ENCODE measurements around the gene DQX1.

DQX1 gene

DNA sequence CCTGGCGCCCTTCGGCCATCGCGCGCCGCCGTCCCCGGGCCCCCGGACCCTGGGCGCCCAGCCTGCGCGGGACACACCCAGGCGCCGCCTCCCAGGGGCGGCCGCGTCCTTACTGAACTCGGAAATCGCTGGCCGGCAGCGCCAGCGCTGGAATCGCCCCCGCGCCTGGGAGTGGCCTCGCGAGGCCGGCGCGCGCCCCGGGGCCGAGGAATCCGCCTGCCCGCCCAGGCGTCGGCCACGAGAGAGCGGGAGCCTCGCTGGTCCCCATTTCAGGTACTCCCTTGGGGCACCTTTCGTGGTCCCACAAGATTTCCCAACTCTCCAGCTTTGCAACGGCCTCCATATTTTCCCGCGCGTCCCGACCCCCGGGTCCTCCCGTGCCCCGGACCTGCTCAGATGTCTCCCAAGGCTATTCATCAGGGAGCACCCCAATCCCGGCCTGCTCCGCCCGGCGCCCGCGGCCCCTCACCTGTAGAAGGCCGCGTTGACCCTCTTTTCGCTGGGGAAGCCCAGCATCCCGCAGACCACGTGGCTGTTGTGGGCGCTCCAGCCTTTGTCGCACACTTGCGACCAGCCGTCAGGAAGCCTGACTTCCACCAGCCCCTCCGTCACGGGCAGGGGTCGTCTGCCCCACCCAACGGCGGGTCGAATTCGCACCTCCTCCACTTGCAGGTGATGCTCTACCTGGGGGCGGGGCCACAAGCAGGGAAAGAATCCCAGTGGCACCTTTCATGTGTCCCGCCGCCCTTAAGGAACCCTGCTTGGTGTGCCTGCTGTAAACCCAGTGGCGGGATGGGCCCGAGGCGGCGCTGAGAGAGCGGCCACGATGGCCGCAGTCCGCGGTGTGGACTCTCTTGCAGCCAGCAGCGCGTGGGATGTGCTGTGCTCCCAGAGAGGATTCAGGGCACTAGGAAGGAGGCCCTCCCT lies 23.1 kb upstream of the DQX1 start:
- Mint-ChIP-seq H3K4me1 (ENCODE audit: low read depth) (peaks cover 17% of the 10 kb centered on the region), H3K9me3 (no peaks in the 10 kb centered on the region), H3K4me3 (peak overlapping the region; percentile 54), H3K27ac (no peak overlapping the region), H3K36me3 (ENCODE audit: low read depth) (no peaks in the 10 kb centered on the region), H3K27me3 (ENCODE audit: low read depth) (peaks cover 46% of the 10 kb centered on the region)

DNA sequence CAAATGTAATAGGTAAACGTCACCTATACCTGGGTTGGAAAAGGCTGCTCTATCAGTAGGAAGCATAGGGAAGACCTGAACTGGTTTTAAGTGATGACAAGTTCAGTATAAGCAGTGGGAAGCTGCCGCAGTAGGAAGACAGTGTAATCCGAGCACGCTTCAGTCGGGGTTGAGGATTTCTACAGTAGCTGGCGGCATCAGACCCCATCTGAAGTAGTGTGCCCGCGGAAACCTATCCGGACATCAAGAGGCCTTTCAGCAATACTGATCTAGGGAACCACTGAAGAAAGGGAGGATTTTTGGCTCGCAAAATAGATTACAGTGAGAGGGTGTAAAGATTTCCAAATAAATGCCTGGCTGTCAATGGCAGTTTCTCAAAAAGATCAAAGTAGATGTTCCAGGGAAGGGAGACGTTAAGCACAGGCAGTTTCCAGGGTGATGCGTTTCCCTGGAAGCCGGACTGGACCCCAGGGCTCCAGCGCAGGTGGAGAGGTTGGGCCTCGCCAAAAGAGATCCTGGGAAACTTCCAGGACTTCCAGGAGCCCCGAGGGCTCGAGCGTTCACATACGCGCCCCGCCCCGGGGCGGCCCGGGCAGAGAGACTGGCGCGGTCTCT lies 22.4 kb upstream of the DQX1 start:
- Mint-ChIP-seq H3K4me1 (ENCODE audit: low read depth) (peaks cover 15% of the 10 kb centered on the region), H3K36me3 (ENCODE audit: low read depth) (no peaks in the 10 kb centered on the region), H3K9me3 (no peaks in the 10 kb centered on the region), H3K4me3 (peak overlapping the region; percentile 78), H3K27ac (peak overlapping the region; percentile 4), H3K27me3 (ENCODE audit: low read depth) (peaks cover 46% of the 10 kb centered on the region)

DNA sequence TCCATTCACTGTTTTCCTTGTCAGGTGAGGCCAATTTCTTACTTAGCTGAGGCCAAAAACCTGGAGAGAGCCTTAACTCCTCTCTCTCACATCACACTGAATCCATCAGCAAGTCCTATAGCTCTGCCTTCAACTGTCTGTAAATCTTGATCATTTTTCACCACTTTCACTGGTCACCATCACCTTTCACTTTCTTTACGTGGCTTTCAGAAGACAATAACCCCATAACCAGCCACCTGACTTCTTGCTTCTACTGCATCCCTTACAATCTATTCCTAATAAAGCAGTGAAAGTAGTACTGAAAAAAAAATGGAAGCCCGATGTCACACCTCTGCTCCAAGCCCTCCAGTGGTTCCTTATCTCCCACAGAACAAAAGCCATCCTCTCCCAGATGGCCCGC lies 20.0 kb upstream of the DQX1 start:
- H3K4me3 Mint-ChIP-seq: no peak overlapping the region
- H3K27ac Mint-ChIP-seq: no peak overlapping the region
- H3K27me3 Mint-ChIP-seq (ENCODE audit: low read depth): peaks cover 51% of the 10 kb centered on the region
- peaks cover 12% of the 10 kb centered on the region for H3K4me1 Mint-ChIP-seq (ENCODE audit: low read depth)
- H3K36me3 Mint-ChIP-seq (ENCODE audit: low read depth): peaks cover 1% of the 10 kb centered on the region
- no peaks in the 10 kb centered on the region for H3K9me3 Mint-ChIP-seq

GRCh38 chr2:74544634-74545033 lies 18.6 kb upstream of the DQX1 start:
- H3K9me3 Mint-ChIP-seq: no peaks in the 10 kb centered on the region

GRCh38 chr2:74542978-74543377 lies 16.9 kb upstream of the DQX1 start:
- H3K4me1 Mint-ChIP-seq (ENCODE audit: low read depth): peaks cover 15% of the 10 kb centered on the region
- H3K27me3 Mint-ChIP-seq (ENCODE audit: low read depth): peaks cover 38% of the 10 kb centered on the region
- no peaks in the 10 kb centered on the region for H3K9me3 Mint-ChIP-seq
- peaks cover 1% of the 10 kb centered on the region for H3K36me3 Mint-ChIP-seq (ENCODE audit: low read depth)
- no peak overlapping the region for H3K4me3 Mint-ChIP-seq
- H3K27ac Mint-ChIP-seq: no peak overlapping the region

More at GRCh38 chr2:74544634-74545033, 18.6 kb upstream of the DQX1 start:
- peaks cover 1% of the 10 kb centered on the region for H3K36me3 Mint-ChIP-seq (ENCODE audit: low read depth)
- H3K4me3 Mint-ChIP-seq: no peak overlapping the region
- H3K27ac Mint-ChIP-seq: no peak overlapping the region
- peaks cover 12% of the 10 kb centered on the region for H3K4me1 Mint-ChIP-seq (ENCODE audit: low read depth)
- peaks cover 42% of the 10 kb centered on the region for H3K27me3 Mint-ChIP-seq (ENCODE audit: low read depth)

- no peak overlapping the region for H3K4me3 Mint-ChIP-seq
- peaks cover 12% of the 10 kb centered on the region for H3K4me1 Mint-ChIP-seq (ENCODE audit: low read depth)
- H3K27ac Mint-ChIP-seq: no peak overlapping the region
- H3K9me3 Mint-ChIP-seq: no peaks in the 10 kb centered on the region
- H3K36me3 Mint-ChIP-seq (ENCODE audit: low read depth): peaks cover 1% of the 10 kb centered on the region
- peaks cover 18% of the 10 kb centered on the region for H3K27me3 Mint-ChIP-seq (ENCODE audit: low read depth)
Measured at GRCh38 chr2:74540291-74540690, 14.3 kb upstream of the DQX1 start.

DNA sequence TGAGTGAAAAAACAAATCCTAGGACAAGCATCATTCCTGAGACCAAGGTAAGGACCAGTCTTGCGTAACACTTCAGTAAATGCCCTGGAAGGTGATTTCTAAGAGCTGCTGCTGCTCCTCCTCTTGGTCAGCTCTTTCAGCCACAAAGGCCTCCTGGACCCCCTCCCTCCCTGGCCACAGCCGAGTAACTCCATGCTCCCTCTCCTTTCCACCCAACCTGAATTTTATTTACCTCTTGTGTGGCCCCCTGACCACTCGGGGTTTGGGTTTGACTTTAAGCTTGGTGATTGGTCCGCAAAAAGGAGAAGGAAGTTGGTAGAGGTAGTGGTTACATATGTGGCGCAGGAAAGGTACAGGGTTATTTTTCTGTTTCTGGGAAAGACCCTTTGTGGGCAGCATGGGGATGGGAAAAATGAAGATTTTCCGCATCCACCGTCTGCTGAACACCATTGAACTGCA lies 12.9 kb upstream of the DQX1 start:
- no peak overlapping the region for H3K27ac Mint-ChIP-seq
- H3K36me3 Mint-ChIP-seq (ENCODE audit: low read depth): peaks cover 2% of the 10 kb centered on the region
- H3K4me1 Mint-ChIP-seq (ENCODE audit: low read depth): peaks cover 13% of the 10 kb centered on the region
- peaks cover 13% of the 10 kb centered on the region for H3K27me3 Mint-ChIP-seq (ENCODE audit: low read depth)
- H3K4me3 Mint-ChIP-seq: no peak overlapping the region
- H3K9me3 Mint-ChIP-seq: no peaks in the 10 kb centered on the region

DNA sequence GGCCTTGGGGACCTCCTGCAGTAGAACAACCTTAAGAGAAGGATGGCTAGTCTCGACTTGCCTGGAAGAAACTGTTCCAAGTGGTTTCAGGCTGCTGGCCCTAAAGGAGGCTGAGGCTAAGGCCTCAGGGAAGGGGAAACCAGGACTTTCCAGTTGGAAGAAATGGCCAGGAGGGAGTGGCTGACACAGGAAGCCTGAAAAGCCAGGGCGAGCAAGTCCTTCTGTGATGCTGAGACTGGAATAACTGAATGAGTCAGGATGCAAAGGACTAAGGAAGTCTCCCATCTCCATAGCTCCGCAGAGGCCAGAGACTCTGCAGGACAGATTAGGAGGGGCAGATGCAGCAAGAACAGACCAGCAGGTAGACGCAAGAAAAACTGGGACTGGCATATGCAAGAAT lies 11.1 kb upstream of the DQX1 start:
- peaks cover 16% of the 10 kb centered on the region for H3K4me1 Mint-ChIP-seq (ENCODE audit: low read depth)
- peaks cover 5% of the 10 kb centered on the region for H3K27me3 Mint-ChIP-seq (ENCODE audit: low read depth)
- H3K27ac Mint-ChIP-seq: no peak overlapping the region
- H3K36me3 Mint-ChIP-seq (ENCODE audit: low read depth): peaks cover 7% of the 10 kb centered on the region
- H3K4me3 Mint-ChIP-seq: no peak overlapping the region
- H3K9me3 Mint-ChIP-seq: no peaks in the 10 kb centered on the region

DNA sequence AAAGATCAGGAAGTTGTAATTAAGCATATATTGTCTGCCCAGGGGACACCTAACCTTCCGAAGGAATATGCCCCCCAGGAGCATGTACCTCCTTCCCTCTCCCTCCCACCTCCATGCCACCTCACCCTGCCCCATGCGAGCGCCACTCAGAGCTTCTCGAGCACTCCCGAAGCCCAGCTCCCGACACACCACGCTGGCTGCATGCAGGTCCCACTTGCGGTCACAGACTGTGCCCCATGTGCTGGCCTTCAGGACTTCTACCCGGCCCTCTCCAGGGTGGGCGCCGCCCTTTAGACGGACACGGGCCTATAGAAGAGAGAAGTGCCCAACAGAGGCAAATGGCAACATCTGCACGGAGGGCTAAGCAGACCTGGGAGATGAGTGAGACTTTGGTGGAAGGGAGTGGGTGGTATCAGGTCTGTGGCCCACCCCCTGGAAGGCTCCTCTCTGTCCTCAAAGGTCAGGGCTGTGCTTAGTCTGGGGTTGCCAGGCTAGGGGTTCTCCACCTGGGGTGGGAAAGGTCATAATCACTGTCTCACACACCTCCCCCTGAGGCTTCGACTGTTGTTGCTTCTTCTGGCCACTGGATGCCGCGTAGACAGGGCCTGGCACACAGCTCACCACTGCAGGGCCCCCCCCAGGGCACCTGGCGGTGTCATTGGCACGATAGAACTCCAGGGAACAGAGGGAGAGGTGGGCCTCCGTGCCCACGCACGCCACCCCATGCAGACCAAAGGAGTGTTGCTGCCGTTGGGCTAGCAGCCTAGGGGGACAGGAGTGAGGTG lies 10.3 kb upstream of the DQX1 start:
- H3K27ac Mint-ChIP-seq: no peak overlapping the region
- H3K36me3 Mint-ChIP-seq (ENCODE audit: low read depth): peaks cover 10% of the 10 kb centered on the region
- peaks cover 4% of the 10 kb centered on the region for H3K27me3 Mint-ChIP-seq (ENCODE audit: low read depth)
- no peaks in the 10 kb centered on the region for H3K9me3 Mint-ChIP-seq
- H3K4me1 Mint-ChIP-seq (ENCODE audit: low read depth): peaks cover 24% of the 10 kb centered on the region
- H3K4me3 Mint-ChIP-seq: no peak overlapping the region

GRCh38 chr2:74535440-74535965 lies 9.5 kb upstream of the DQX1 start:
- Mint-ChIP-seq H3K9me3 (no peaks in the 10 kb centered on the region), H3K4me1 (ENCODE audit: low read depth) (peaks cover 30% of the 10 kb centered on the region), H3K27ac (no peak overlapping the region), H3K4me3 (no peak overlapping the region), H3K36me3 (ENCODE audit: low read depth) (peaks cover 12% of the 10 kb centered on the region), H3K27me3 (ENCODE audit: low read depth) (peaks cover 4% of the 10 kb centered on the region)

- H3K4me3 Mint-ChIP-seq: no peak overlapping the region
- H3K27me3 Mint-ChIP-seq (ENCODE audit: low read depth): peaks cover 4% of the 10 kb centered on the region
- H3K9me3 Mint-ChIP-seq: no peaks in the 10 kb centered on the region
- H3K4me1 Mint-ChIP-seq (ENCODE audit: low read depth): peaks cover 30% of the 10 kb centered on the region
- H3K36me3 Mint-ChIP-seq (ENCODE audit: low read depth): peaks cover 12% of the 10 kb centered on the region
- H3K27ac Mint-ChIP-seq: no peak overlapping the region
Measured at GRCh38 chr2:74534411-74534810, 8.4 kb upstream of the DQX1 start.

GRCh38 chr2:74533464-74533863 lies 7.4 kb upstream of the DQX1 start:
- Mint-ChIP-seq H3K36me3 (ENCODE audit: low read depth) (peaks cover 17% of the 10 kb centered on the region), H3K4me3 (no peak overlapping the region), H3K4me1 (ENCODE audit: low read depth) (peaks cover 27% of the 10 kb centered on the region), H3K27me3 (ENCODE audit: low read depth) (peaks cover 4% of the 10 kb centered on the region), H3K27ac (no peak overlapping the region), H3K9me3 (no peaks in the 10 kb centered on the region)

DNA sequence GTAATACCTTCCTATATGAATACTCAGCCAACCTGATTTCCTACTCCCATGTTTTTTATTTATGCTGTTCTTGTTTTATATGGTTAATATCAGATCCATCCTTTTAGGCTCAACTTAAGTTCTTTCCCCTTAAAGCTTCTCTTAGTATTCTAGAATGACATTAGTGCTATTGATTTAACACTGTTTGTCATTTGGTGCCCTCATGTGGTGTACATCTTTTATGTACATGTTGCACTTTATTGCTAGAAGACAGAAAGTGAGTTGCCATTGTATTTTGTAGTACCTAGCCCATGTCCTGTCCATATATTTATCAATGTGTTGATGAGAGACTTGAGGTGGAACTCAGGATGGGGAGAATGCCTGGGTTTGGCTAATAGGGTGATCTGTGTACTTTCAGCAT lies 6.2 kb upstream of the DQX1 start:
- H3K36me3 Mint-ChIP-seq (ENCODE audit: low read depth): peaks cover 28% of the 10 kb centered on the region

DNA sequence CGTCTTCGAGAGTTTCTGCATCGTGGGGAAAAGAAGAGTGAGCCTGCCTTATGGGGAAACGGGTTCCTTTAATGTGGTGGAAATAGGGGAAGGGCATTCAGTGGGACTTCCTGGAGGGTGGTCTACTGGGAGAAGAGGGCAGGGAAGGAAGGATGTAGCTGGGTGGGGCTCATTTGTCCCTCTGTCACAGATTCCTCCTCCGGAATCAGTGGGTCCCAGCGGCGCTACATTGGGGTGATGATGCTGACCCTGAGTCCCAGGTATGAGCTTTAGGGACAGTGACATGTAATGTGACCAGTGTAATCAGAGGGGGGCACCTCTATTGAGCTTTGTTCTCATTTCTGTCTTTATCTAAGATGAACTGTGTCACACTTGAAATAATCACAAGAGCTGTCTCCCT lies 5.6 kb upstream of the DQX1 start:
- Mint-ChIP-seq H3K36me3 (ENCODE audit: low read depth) (peaks cover 34% of the 10 kb centered on the region), H3K4me1 (ENCODE audit: low read depth) (peaks cover 41% of the 10 kb centered on the region), H3K27ac (peak overlapping the region; percentile 96), H3K9me3 (no peaks in the 10 kb centered on the region), H3K27me3 (ENCODE audit: low read depth) (no peaks in the 10 kb centered on the region), H3K4me3 (peak overlapping the region; percentile 97)

More for the DNA sequence above, 6.2 kb upstream of the DQX1 start:
- H3K27ac Mint-ChIP-seq: peak overlapping the region; percentile 96
- peaks cover 38% of the 10 kb centered on the region for H3K4me1 Mint-ChIP-seq (ENCODE audit: low read depth)
- H3K27me3 Mint-ChIP-seq (ENCODE audit: low read depth): no peaks in the 10 kb centered on the region
- peak overlapping the region; percentile 97 for H3K4me3 Mint-ChIP-seq
- H3K9me3 Mint-ChIP-seq: no peaks in the 10 kb centered on the region

All from T-helper 1 cell treated with Interleukin-12 subunit alpha and Interleukin-12 subunit beta and Interleukin-4 antibody, amounts not matched to agents 30 μg/mL and 1 μg/mL, for 36 hours (primary cell).